B cell (primary cell): Measurements from ENCODE around the gene FAM78B. TPM values are rescaled to one million over a fixed set of nuclear protein-coding genes. Genes with fewer than 3 reads are reported as not detected.

ENCODE experiments used
- ATAC-seq: fragments of 200-7000 bp; cut with Tn5 transposase; one replicate; pipeline ENCODE4 v1.10.0; 2021; ENCODE audit warnings: low read depth, mild to moderate bottlenecking, moderate number of reproducible peaks, moderate library complexity
- CTCF ChIA-PET: fragments of 350-600 bp; sonication (Branson Sonifier 250); formaldehyde crosslinking; loops from one replicate; lab custom pipeline; 2021; ENCODE audit warnings: antibody characterized with exemption, inconsistent platforms; lab: Charles Lee
- POLR2A ChIA-PET: fragments of 350-600 bp; sonication (Branson Sonifier 250); formaldehyde crosslinking; loops from one replicate; lab custom pipeline; 2021; ENCODE audit warnings: antibody characterized with exemption; lab: Charles Lee
- DNase-seq: peaks from one replicate; pipeline ENCODE4 v3.0.0; 2013
- H2AFZ ChIP-seq: 2 replicates; pipeline ENCODE4 v1.6.1; 2012; ENCODE audit warnings: mild to moderate bottlenecking, low read depth, low read length; ENCODE audit not compliant: insufficient read depth, poor library complexity, severe bottlenecking
- H3K27ac ChIP-seq, 2 donors: 1 replicate in 1 of 2; 2 replicates in 1 of 2; pipeline ENCODE4 v1.5.1; 2012 to 2013; ENCODE audit warnings: low read length in 2 of 2, mild to moderate bottlenecking in 2 of 2, moderate library complexity in 1 of 2
- H3K27me3 ChIP-seq, 4 experiments: fragments of 200-600 bp in 1 of 4; sonication (generic) in 1 of 4; replicated peaks in 1 of 4; 1 replicate in 2 of 4; 2 replicates in 2 of 4; pipeline versions ENCODE4 v1.6.1 to v1.7.0; 2013 to 2016; ENCODE audit warnings: low read length in 3 of 4, mild to moderate bottlenecking in 2 of 4, mixed read lengths in 1 of 4, moderate library complexity in 1 of 4; ENCODE audit not compliant: insufficient read depth in 4 of 4, control insufficient read depth in 3 of 4; ENCODE audit errors: control extremely low read depth in 1 of 4
- H3K36me3 ChIP-seq, 2 experiments: replicated peaks in 1 of 2; 1 replicate in 1 of 2; 2 replicates in 1 of 2; pipeline versions ENCODE4 v1.6.1 to v1.7.1; 2013; ENCODE audit warnings: low read length in 1 of 2; ENCODE audit not compliant: insufficient read depth in 2 of 2, control insufficient read depth in 1 of 2; ENCODE audit errors: control extremely low read depth in 1 of 2, extremely low read depth in 1 of 2
- H3K4me1 ChIP-seq, 2 donors: fragments of 200-600 bp in 1 of 2; sonication (generic) in 1 of 2; 1 replicate in 1 of 2; 2 replicates in 1 of 2; pipeline versions ENCODE4 v1.5.1 to v1.6.1; 2013 to 2017; ENCODE audit warnings: low read length in 2 of 2; ENCODE audit not compliant: control insufficient read depth in 2 of 2, insufficient read depth in 2 of 2
- H3K4me2 ChIP-seq: replicated peaks from 2 replicates; pipeline ENCODE3; 2012; ENCODE audit warnings: mild to moderate bottlenecking, low read depth, low read length; ENCODE audit not compliant: poor library complexity, severe bottlenecking
- H3K4me3 ChIP-seq, 5 experiments: fragments of 200-600 bp in 1 of 5; sonication (generic) in 1 of 5; 1 replicate in 3 of 5; 2 replicates in 2 of 5; pipeline versions ENCODE4 v1.5.1 to v1.7.0; 2011 to 2016; ENCODE audit warnings: low read length in 4 of 5, mild to moderate bottlenecking in 4 of 5, low read depth in 2 of 5, control low read depth in 1 of 5, moderate library complexity in 1 of 5; ENCODE audit not compliant: insufficient read depth in 1 of 5; ENCODE audit errors: control extremely low read depth in 1 of 5, extremely low read depth in 1 of 5
- H3K79me2 ChIP-seq: fragments of 200-600 bp; sonication (generic); one replicate; pipeline ENCODE4 v1.6.0; 2016; ENCODE audit warnings: low read length; ENCODE audit not compliant: control insufficient read depth, insufficient read depth
- H3K9ac ChIP-seq: fragments of 200-600 bp; sonication (generic); 2 replicates; pipeline ENCODE4 v1.6.1; 2017; ENCODE audit warnings: mild to moderate bottlenecking, low read length, moderate library complexity
- H3K9me3 ChIP-seq, 3 donors: one replicate each; pipeline versions ENCODE4 v1.6.1 to v1.7.1; 2013; ENCODE audit warnings: low read length in 2 of 3; ENCODE audit not compliant: control insufficient read depth in 2 of 3, insufficient read depth in 1 of 3; ENCODE audit errors: control extremely low read depth in 1 of 3
- H4K20me1 ChIP-seq: 2 replicates; pipeline ENCODE4 v1.6.0; 2012; ENCODE audit warnings: mild to moderate bottlenecking, low read length; ENCODE audit not compliant: insufficient read depth, control insufficient read depth, poor library complexity, severe bottlenecking
- H3K27ac Mint-ChIP-seq: one replicate; pipeline ENCODE4 v1.8.0; 2021; ENCODE audit warnings: mixed read lengths
- H3K27me3 Mint-ChIP-seq: one replicate; pipeline ENCODE4 v1.8.0; 2021; ENCODE audit warnings: mixed read lengths
- H3K4me1 Mint-ChIP-seq: one replicate; pipeline ENCODE4 v1.8.0; 2021; ENCODE audit warnings: mixed read lengths
- H3K4me3 Mint-ChIP-seq: one replicate; pipeline ENCODE4 v1.8.0; 2021; ENCODE audit warnings: mixed read lengths
- H3K9me3 Mint-ChIP-seq: one replicate; pipeline ENCODE4 v1.8.0; 2022; ENCODE audit warnings: mixed read lengths; ENCODE audit not compliant: insufficient read depth
- EZH2 ChIP-seq: IDR thresholded peaks from 2 replicates; pipeline ENCODE4 v1.6.1; 2012; ENCODE audit warnings: borderline replicate concordance, low read depth, mild to moderate bottlenecking, moderate library complexity, low read length; ENCODE audit not compliant: insufficient read depth, poor library complexity, severe bottlenecking
- WGBS: methylation state at CpG from one replicate; pipeline ENCODE4 v1.1.5; 2013; ENCODE audit warnings: missing lambda C conversion rate; ENCODE audit not compliant: insufficient coverage; 5-methylcytosine and 5-hydroxymethylcytosine counted together
- intact Hi-C: fragments of 100-400 bp; cut with micrococcal nuclease; formaldehyde crosslinking; loops from one replicate; pipeline ENCODE4 v1.10.0; 2022
- polyA plus RNA-seq: library from polyadenylated mRNA; depleted of rRNA; stranded (reverse); fragments of >200 nt; gene quantifications from 2 replicates; pipeline ENCODE4 v1.2.3, GENCODE V29; 2012
- total RNA-seq, 2 donors: library from RNA; stranded (reverse); fragments of 120-200 nt in 1 of 2; gene quantifications; 1 replicate in 1 of 2; 2 replicates in 1 of 2; pipeline versions ENCODE4 v1.2.3 to v1.2.4, GENCODE V29; 2013 to 2022
- TF ChIP-seq, protein P1 (sequence below): fragments of 200-600 bp; IDR thresholded peaks from one replicate; pipeline ENCODE4 v1.8.0; 2022; ENCODE audit warnings: antibody characterized with exemption, mild to moderate bottlenecking

The FAM78B gene
- total and polyA plus RNA-seq, 2 donors (not counting 1 experiment from before 2014, with no cell fraction given) = 0.22 to 0.81 TPM

DNA sequence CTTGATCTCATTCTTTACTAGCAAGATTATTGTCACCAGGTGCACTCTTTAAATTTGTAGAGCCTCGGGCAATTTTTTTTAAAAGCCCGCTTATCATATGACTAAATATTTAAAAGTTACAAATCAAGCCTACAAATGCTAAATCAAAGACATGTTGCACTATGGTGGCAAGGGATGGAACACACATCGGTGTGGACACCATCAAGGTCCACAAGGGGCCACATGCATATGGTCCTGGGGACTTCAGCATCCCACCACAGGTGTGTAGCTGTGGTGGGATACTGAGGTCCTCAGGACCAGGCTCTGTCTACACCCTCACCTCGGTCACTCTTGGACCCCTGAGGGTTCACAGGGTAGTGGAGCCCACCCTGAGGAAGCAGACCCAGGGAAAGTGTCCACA lies 45.8 kb downstream of the FAM78B start:
- CTCF ChIA-PET = no interaction called here
- Histone ChIP-seq H3K79me2 (no peaks in the 10 kb centered on the region), H3K4me3 (no peak overlapping the region), H3K9me3 (no peaks in the 10 kb centered on the region), H3K36me3 (no peaks in the 10 kb centered on the region), H3K9ac (no peak overlapping the region), H4K20me1 (no peaks in the 10 kb centered on the region), H3K27me3 (no peaks in the 10 kb centered on the region), H3K27ac (no peak overlapping the region), H3K4me2 (no peak overlapping the region), H2AFZ (no peak overlapping the region), H3K4me1 (no peaks in the 10 kb centered on the region)
- Mint-ChIP-seq H3K9me3 (no peaks in the 10 kb centered on the region), H3K27me3 (peaks cover 19% of the 10 kb centered on the region), H3K27ac (no peak overlapping the region), H3K4me1 (no peaks in the 10 kb centered on the region), H3K4me3 (no peak overlapping the region)
- TF ChIP-seq, protein P1, sequence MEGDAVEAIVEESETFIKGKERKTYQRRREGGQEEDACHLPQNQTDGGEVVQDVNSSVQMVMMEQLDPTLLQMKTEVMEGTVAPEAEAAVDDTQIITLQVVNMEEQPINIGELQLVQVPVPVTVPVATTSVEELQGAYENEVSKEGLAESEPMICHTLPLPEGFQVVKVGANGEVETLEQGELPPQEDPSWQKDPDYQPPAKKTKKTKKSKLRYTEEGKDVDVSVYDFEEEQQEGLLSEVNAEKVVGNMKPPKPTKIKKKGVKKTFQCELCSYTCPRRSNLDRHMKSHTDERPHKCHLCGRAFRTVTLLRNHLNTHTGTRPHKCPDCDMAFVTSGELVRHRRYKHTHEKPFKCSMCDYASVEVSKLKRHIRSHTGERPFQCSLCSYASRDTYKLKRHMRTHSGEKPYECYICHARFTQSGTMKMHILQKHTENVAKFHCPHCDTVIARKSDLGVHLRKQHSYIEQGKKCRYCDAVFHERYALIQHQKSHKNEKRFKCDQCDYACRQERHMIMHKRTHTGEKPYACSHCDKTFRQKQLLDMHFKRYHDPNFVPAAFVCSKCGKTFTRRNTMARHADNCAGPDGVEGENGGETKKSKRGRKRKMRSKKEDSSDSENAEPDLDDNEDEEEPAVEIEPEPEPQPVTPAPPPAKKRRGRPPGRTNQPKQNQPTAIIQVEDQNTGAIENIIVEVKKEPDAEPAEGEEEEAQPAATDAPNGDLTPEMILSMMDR = no peak
- TF ChIP-seq EZH2 = no peak
- DNase-seq (no peak), ATAC-seq (no peak)
- POLR2A ChIA-PET = no interaction called here
- intact Hi-C loops = no loop called here
- 57% methylated on average over 2 of the region's 4 CpGs for WGBS

DNA sequence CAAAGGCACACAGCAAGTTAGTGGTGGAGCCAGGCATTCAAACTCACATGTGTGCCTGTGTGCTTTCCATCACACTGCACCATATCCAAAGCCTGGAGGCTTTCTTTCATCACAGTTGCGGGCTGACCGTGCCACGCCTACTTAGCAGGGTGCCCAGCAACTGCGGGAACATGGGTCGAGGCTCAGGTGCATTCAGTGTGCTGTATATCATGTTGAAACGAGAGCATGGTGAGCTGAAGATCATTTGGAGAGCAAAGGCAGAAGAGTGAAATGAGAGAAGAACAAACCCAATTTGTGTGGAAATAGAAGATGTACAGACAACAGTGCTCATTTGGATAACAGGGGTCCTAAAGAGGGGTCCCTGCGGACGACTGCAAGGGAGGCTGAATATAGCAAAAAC lies 46.5 kb downstream of the FAM78B start:
- Histone ChIP-seq H3K4me3 (no peak overlapping the region), H3K4me1 (no peaks in the 10 kb centered on the region), H3K27ac (no peak overlapping the region), H2AFZ (no peak overlapping the region), H3K4me2 (no peak overlapping the region), H3K27me3 (no peaks in the 10 kb centered on the region), H3K9ac (no peak overlapping the region), H3K79me2 (no peaks in the 10 kb centered on the region), H4K20me1 (no peaks in the 10 kb centered on the region), H3K36me3 (no peaks in the 10 kb centered on the region), H3K9me3 (no peaks in the 10 kb centered on the region)
- ATAC-seq = no peak
- no peaks in the 10 kb centered on the region for H3K9me3 Mint-ChIP-seq
- TF ChIP-seq EZH2 = no peak
- TF ChIP-seq, protein P1 = no peak
- intact Hi-C loops = no loop called here
- H3K27me3 Mint-ChIP-seq = peaks cover 19% of the 10 kb centered on the region
- H3K4me1 Mint-ChIP-seq = no peaks in the 10 kb centered on the region
- no peak overlapping the region for H3K4me3 Mint-ChIP-seq
- no peak for DNase-seq
- WGBS = 94% methylated on average over 8 of the region's 8 CpGs
- ChIA-PET POLR2A (no interaction called here), CTCF (no interaction called here)
- H3K27ac Mint-ChIP-seq = no peak overlapping the region
